GM04504 (cell line): Measurements from ENCODE around the gene MFSD1.
A peak's percentile ranks its signal among the peaks of the same experiment; 100 is the strongest.

Experiments
- DNase-seq: peaks from one replicate; pipeline ENCODE4 v3.0.0-alpha.2; 2012; ENCODE audit warnings: low read depth

MFSD1 gene, protein sequence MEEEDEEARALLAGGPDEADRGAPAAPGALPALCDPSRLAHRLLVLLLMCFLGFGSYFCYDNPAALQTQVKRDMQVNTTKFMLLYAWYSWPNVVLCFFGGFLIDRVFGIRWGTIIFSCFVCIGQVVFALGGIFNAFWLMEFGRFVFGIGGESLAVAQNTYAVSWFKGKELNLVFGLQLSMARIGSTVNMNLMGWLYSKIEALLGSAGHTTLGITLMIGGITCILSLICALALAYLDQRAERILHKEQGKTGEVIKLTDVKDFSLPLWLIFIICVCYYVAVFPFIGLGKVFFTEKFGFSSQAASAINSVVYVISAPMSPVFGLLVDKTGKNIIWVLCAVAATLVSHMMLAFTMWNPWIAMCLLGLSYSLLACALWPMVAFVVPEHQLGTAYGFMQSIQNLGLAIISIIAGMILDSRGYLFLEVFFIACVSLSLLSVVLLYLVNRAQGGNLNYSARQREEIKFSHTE

DNA sequence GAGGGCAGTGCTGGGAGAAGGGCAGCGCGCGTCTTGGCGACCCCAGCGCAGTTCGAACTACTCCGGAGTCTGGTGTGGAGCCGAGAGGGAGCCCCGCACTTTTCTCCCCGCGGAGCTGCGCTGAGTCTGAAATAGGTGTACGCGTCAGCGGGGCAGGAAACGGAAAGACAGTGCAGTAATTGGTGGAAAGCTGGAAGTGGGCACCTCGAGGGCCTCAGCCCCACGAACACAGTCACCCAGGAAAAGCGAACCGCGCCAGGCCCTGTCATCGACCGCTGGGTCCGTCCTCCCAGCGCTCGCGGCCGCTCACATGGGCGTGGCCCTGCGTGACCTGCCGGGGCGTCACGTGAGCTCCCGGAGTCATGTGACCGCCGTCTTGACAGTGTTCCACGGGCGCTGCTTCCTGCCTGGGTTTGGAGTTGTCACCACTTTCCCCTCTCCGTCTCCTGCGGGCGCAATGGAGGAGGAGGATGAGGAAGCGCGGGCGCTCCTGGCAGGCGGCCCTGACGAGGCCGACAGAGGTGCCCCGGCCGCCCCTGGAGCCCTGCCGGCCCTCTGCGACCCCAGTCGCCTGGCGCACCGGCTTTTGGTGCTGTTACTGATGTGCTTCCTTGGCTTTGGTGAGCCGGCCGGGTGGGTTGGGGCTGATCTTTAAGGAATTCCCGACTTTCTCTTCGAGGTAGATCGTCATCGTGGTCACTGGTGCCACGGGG is at the start of gene MFSD1:
MFSD1 (plus strand) TSS at position 359 of the 713 bp plus-strand sequence; CDS start at position 458, 99 bp downstream.
- DNase-seq: peak; percentile 87

DNA sequence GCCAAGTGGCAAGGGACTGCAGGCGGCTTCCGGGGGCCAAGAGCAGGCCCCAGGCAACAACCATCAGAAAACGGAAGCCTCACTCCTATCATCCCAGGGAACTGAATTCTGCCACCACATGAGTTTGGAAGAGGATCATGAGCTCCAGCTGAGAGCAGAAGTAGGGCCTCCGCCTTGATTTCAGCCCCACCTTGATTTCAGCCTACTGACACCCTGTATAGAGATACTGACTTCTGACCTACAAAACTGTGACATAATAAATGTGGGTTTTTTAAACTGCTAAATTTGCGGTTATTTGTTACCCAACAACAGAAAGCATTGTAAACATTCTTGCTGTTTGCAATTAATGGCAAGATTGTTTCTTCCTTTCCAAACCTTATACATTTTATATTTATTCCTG is 48.0 kb upstream of the MFSD1 start:
- no peak for DNase-seq

DNA sequence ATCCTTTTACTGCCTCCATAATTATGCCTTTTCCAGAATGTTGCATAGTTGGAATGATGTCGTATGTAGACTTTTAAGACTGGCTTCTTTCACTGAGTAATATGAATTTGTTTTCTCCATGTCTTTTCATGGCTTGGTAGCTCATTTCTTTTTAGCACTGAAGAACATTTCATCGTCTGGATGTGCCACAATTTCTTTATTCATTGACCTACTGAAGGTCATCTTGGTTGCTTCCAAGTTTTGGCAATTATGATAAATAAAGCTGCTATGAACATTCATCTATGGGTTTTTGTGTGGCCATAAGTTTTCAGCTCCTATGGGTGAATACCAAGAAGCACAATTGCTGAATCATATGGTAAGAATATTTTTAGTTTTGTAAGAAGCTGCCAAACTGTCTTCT is 46.4 kb upstream of the MFSD1 start:
- no peak for DNase-seq

DNA sequence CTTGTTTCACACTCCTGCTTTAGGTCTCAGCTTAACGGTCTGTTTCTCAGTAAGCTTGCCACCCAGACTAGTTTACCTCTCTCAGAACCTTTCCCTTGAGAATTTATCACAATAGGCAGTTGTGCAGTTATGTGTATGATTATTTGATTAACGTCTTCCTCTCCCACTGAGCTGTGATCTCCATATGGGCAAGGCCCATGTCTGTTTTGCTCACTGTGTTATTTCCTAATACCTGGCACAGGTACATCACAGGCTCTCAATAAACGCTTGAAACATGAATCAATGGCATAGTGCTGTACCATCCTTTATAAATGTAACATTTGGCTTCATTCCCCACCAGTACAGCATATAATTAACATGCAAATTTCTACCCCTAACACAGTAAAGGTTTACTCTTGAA is 40.5 kb upstream of the MFSD1 start:
- no peak for DNase-seq

DNA sequence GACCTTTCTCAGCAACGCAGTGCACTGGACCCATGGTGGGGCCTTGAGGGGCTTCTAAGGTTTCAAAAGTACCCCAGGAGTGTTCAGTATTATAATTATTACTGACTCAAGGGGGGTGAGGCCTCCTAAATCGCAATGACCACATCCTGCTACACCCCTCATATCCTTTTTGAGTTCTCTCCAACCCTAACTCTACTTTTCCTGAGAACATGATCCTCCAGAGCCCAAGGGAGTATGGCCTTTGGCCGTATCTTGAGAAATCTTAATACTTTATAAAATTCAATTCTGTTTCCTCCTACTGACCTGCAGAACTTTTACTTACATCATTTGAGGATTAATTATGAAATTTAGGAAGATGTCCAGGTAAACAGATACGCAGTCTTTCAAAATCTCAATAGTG is 39.2 kb upstream of the MFSD1 start:
- no peak for DNase-seq

DNA sequence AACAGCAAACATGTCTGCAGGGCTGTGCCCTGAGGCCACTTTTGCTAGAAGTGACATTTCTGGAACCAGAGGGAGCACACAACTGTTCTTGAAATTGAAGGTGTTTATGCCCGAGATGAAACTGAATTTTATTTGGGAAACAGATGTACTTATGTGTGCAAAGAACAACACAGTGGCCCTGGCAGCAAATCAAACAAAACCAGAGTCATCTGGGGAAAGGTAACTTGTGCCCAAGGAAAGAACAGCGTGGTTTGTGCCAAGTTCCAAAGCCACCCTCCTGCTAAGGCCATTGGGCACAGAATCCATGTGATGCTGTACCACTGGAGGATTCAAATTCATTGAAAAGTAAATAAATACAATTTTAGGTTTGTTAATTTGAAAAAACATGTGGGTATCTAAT is 38.4 kb upstream of the MFSD1 start:
- DNase-seq: no peak

DNA sequence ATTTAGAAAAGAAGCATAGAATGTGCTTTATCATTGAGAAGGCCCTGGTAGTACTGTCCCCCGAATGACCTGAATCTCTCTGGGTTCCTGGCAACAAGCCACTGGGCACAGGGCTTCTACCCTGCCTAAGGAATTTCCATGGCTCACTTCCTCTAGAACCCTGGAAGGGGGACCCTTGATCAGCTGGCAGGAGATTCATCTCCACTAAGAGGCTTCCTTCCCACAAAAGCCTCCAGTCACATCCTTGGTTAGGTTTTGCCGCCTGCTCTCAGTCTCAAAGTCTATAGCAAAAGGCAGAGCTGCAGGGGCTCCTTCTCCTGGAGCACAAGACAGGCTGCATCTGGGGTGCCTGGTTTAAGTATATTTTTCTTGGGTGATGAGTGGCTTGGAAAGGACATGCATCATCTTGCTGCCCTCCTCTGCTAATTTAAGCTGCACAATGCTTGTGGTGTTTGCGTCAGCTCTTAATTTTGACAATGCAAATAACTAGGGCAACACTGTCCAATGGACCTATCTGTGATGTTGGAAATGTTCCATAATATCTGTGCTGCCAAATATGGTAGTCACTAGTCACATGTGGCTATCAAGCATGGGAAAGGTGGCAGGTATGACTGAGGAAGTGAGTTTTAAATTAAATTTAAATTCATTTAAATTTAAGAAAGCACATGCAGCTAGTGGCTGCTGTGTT is 36.2 kb upstream of the MFSD1 start:
- DNase-seq: no peak

DNA sequence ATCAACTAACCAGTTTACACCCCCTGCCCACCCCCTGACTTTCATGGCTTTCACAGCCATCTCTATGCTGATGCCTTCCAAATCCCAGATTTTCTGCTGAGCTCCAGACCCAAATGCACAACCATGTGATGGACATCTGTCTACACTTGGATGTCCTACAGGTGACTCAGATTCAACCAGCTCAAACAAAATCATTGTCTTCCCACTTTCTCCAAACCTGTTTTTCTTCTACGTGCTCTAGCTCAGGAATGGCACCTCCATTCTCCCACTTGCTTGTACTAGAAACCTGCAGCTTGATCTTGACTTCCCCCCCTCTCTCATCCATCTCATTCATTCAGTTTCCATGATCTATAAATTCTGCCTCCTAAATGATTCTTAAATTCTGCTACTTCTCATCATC is 35.5 kb upstream of the MFSD1 start:
- no peak for DNase-seq

DNA sequence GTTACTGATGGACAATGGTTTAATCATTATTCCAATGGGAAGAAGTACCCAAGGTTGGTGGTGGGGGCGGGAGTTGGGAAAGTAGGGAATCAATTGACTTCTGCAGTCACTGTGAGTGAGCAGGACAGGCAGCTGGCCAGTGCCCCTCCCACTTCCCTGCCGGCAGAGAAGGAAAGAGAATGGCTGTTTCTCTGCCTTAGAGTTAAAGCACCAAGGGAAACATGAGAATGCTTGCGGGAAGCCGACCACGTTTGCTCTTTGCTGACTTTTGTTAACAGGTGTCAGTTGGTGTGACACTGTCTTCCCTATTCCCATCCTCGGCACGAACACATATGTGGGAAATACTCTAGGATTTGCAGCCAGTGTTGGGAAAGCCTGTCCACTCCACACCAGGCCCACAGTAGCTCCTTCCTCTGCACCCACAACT is 33.5 kb upstream of the MFSD1 start:
- DNase-seq: no peak

DNA sequence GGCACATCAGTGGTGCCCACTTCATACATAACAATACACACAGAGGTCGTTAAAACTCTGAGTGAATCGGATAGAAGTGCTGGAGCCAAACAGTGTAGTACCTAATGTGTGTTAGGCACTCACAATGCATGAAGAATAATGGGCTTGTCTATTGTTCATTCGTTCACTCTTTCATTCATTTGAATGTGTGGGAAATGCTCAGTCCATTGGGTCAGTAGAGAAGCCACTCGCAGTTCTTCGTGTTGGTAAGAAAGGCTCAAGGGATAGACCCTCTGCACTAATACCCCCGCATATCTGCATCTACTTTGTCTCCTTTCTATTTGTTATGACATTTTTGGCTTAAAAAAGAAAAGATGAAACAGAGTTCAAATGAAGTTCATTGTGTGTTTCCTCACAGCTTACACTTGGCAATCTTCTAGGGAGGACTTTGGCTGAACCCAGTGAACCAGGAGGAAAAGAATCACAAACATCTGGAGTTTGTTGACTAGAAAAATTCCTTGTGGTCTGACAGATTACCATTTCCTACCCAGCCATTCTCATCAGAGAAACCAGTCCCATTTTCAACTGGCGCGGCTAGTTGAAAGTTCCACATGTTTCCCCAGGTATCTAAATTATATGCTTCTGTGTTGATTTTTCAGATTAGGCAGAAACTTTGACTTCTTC is 32.8 kb upstream of the MFSD1 start:
- peak; percentile 91 for DNase-seq

DNA sequence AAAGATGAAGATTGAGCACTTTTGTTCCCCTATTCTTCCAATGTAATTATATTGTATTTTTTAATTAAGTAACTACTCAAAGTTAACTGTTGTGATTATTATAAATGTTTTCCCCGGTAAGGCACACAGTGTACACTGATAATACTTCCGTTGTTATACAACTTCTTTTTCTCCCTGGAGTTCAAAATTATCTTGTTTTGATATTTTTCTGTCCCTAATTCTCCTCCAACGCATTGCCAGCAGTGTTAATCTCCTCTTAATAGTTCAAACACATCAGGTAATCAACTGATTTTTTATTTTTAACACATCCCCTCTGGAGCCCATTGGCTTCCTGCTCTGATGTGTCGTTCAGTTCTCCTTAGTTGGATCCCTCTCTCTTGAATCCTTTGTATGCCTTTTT is 32.3 kb upstream of the MFSD1 start:
- no peak for DNase-seq

DNA sequence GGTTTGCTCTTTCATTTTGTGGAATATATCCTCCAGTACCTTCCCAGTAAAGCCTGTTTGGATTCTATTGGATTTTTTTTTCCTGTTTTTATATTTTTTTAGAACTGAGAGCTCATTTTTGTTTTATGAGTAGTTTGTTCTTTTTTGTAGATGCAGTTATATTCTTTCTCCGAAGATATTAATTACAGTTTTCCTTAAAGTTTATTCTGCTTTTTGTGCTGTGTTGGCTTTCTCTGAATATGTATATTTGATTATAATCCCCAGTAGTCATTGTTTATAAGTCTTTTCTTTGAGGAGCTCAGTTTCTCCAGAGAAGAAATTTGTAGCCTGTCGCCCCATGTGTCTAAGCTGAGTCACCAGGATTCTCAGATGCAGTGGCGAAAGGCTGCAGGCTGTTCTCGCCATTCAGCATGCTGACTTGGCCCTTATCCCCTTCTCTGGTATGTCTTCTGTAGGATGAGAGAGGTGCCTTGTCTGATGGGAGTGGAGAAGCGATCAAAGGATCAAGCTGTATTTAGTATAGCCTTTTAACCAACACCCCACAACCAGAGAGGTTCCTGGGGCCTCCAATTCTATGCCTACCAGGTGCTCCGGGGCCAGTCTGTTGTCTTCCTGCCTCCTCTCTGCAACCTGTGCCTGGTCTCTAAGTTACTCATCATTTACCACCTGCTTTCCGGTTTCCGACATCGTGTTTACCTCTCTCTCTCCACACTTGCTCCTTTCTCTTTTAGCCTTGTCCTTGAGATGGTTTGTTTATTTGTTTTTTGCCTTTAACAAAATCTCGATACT is 31.7 kb upstream of the MFSD1 start:
- DNase-seq: peak; percentile 51

DNA sequence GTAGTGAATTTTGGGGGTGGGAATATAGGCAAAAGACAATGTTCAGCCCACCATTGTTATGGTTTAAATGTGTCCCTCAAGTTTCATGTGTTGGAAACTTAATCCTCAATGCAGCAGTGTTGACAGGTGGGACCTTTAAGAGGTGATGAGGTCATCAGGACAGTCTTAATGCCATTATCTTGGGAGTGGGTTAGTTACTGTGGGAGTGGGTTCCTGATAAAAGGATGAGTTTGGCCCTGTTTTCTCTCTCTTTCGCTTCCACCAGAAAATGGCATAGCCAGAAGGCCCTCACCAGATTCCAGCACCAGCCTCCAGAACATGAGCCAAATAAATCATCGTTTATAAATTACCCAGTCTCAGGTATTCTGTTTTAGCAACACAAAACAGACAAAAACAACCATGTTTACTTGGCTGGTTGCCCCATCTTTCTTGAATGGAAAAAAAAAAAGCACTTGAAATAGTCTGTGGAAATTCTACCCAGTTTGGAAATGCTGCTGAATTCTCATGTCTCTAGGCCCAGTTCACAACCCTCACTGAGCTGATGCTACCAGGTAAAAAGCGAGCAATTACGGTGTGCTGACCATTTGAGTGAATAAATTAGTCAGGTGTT is 31.0 kb upstream of the MFSD1 start:
- no peak for DNase-seq

DNA sequence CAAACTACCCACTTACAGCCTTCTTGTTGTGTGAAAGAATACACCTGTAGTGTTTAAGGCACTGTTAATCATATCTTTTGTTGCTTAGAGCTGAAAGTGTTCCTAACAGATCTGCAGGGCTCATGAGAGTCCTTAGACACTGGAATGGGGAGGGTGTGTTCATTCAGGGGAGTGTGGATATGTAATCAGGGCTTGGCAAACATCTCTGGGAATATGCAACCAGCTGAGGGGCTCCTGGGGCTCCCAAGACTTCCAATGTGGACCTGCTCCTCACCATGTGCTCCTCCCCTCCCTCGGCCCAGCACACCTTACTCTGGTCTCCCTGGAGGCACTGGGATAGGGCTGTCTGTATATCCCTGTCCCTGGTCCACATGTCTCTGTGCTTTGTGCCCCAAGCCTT is 30.3 kb upstream of the MFSD1 start:
- DNase-seq: no peak

DNA sequence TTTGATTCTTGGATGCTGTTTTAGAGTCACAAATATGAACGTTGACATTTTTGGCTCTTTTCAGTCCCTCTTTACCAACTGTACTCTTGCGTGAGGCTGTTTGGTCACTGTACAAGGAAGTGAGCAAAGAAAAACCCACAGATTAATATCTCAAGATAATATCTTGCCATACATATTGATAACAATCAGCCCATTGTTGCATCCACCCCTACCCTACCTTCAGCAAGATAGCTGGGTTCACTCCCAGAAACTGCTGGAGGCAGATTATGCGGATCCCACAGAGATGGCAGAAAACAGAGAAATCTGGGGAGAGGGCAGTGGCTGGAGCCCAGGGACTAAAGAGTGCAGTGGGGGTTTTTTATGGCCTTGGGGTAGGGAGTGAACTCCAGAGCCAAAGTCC is 29.9 kb upstream of the MFSD1 start:
- no peak for DNase-seq

DNA sequence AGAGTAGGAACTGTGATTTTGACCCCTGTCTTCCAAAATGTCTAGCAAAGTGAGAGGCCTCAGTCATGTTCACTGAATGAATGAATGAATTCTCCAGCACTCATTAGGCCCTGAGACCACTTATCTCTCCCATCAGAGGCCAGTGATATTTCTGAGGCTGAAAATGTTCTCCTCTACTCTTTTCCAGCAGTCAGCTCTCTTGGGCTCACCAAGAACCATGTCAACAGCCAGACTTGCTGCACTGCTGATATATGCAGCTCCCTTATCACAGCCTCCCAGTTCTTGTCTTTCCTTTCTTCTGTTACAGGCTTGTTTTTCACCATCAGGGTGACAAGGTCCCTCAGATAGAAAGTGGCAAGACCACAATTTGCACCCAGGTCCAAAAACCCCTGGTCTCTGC is 28.7 kb upstream of the MFSD1 start:
- no peak for DNase-seq

DNA sequence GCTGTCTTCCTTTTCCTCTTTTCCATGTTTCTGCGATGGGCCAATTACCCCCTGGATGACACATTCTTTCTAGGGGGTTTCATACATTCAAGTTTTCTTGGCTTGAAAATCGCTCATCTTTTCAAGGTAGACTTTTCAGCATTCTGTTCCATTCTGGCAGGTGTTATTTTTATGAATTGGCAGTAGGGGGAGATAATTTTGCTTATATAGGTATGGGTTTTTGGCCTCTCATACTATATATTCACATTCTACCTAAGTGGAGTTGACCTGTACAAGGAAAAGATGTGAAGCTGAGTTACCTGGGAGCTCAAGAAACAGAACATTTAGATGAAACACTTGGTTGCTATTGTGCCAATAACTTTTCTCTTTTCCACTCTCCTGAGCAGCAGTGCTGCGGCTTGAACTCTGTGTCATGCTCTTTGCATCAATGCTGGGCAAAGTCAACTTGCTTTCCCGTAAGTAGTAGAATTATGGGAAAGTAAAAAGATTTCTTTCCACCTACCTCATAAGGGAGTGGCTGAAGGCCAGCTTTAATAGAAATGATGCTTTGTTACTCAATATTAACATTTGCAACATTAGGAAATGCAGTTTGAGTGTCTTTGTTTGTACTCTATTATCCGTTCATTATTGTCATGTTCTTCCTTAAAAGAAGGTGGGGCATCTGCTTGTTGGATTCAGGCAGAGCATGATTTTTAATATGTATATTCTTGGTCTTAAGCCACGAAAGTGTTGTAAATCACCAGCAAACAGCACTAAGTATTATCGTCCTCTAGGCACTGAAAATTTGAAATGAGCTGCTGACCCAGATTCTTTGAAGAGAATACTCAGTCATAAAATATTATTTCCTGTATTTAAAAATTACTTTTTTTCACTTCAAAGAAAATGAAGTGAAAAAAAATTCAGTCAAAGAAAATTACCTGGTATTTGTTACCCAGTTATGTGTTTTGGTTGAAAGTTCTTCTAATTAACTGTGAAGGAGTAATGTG is 27.7 kb upstream of the MFSD1 start:
- DNase-seq: no peak

DNA sequence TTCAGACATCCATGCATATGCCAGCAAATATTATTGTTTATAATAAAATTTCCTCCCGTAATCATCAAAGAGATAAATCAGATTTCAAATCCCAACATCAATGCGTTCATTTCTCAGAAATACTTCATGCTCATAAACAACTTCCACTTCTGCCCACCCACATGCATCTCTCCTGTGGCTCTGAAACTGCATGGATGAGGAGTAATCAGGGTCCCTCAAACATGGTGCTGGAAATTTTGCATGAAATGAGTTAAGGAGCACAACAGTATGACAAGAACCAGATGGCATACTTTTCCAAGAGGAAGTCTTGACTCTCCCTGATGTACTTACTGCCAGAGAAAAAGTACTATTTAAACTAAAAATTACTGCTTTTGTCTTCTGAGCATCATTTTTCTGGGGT is 26.9 kb upstream of the MFSD1 start:
- no peak for DNase-seq

DNA sequence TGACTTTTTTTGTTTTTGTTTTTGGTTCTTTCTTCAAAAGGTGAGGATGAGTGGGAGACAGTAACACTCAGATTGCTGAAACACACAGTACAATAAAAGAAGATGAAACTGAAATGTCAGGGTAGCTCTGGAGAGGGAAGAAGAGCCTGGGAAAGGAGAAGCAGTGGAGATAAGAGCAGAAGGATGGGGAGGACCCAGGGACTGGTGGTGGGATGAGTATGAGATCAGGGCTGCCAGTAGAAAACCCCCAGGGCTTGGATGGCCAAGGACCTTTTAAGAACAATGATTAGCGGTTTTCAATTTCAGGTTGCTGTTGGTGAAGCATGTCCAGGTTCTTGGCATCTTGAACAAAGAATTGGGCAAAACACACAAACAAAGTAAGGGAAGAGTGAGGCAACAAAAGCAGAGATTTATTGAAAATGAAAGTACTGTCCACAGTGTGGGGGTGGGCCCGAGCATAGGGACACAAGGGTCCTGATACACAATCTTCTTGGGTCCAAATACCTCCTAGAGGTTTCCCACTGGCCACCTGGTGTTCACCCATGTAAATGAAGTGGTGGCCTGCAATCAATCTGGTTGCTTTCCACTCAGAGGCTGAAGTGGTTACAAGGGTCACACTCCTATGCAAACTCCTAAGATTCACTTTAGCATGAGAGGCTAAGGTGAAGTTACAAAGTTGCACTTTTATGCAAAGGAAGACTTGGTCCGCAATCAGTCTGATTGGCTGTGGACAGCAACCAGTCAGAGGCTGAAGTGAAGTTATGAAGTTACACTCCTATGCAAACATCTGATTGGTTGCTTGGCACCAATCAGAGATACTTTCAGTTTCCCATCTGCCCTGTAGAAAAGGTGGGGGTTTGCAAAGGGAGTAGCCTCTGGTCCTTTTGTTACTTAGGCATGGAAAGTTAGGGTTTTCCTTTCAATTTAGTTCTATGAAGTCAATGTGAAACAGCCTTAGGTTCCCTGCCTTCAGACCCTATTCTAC is 26.1 kb upstream of the MFSD1 start:
- DNase-seq: no peak
